Spinal cord (tissue), 10 donors: ENCODE data around the gene BRICD5. TPM values are rescaled to one million over a fixed set of nuclear protein-coding genes. Genes with fewer than 3 reads are reported as not detected.
A peak's percentile ranks its signal among the peaks of the same experiment; 100 is the strongest.

ENCODE experiments used
- DNase-seq, 6 donors: peaks; one replicate each; pipeline versions ENCODE4 v3.0.0 to v3.0.0-alpha.2; 2013 to 2015; ENCODE audit warnings: low spot score in 6 of 6, low read depth in 4 of 6
- H3K27ac ChIP-seq: one replicate; pipeline ENCODE4 v1.5.1; 2013; ENCODE audit warnings: low read depth, low read length, control low read depth
- H3K27me3 ChIP-seq: one replicate; pipeline ENCODE4 v1.6.1; 2013; ENCODE audit warnings: low read length; ENCODE audit not compliant: control insufficient read depth, insufficient read depth
- H3K36me3 ChIP-seq: one replicate; pipeline ENCODE4 v1.6.1; 2013; ENCODE audit warnings: low read length; ENCODE audit not compliant: control insufficient read depth, insufficient read depth
- H3K4me1 ChIP-seq: one replicate; pipeline ENCODE4 v1.6.1; 2013; ENCODE audit warnings: low read length; ENCODE audit not compliant: control insufficient read depth, insufficient read depth
- H3K4me3 ChIP-seq: one replicate; pipeline ENCODE4 v1.5.1; 2013; ENCODE audit warnings: low read depth, low read length, control low read depth
- H3K9me3 ChIP-seq: one replicate; pipeline ENCODE4 v1.6.1; 2013; ENCODE audit warnings: low read length; ENCODE audit not compliant: control insufficient read depth, insufficient read depth
- WGBS: methylation state at CpG from one replicate; pipeline ENCODE4 v1.1.5; 2013; ENCODE audit warnings: missing lambda C conversion rate; ENCODE audit not compliant: insufficient coverage; 5-methylcytosine and 5-hydroxymethylcytosine counted together
- polyA plus RNA-seq, 2 donors: library from polyadenylated mRNA; unstranded; fragments of 120-200 nt; gene quantifications; one replicate each; pipeline ENCODE4 v1.2.1, GENCODE V29; 2013; ENCODE audit not compliant: insufficient read length in 2 of 2
- total RNA-seq, 2 donors: library from RNA; depleted of rRNA in 1 of 2; stranded (reverse); fragments of 120-200 nt in 1 of 2; fragments of >200 nt in 1 of 2; gene quantifications; one replicate each; pipeline versions ENCODE4 v1.2.3 to v1.2.4, GENCODE V29; 2013 to 2014
- donor health status: healthy.

Gene BRICD5
- total and polyA plus RNA-seq, 4 donors = 5.2 to 30.5 (median 17.5) TPM

GRCh38 chr16:2209258-2210008 is 1.2 kb downstream of the BRICD5 start:
- Histone ChIP-seq H3K4me3 (no peak overlapping the region), H3K27ac (no peak overlapping the region), H3K4me1 (peaks cover 58% of the 10 kb centered on the region), H3K36me3 (peaks cover 73% of the 10 kb centered on the region), H3K9me3 (no peaks in the 10 kb centered on the region), H3K27me3 (no peaks in the 10 kb centered on the region)
- 73% methylated on average over 25 of the region's 29 CpGs for WGBS
- no peak for DNase-seq

GRCh38 chr16:2208772-2209171 is 1.9 kb downstream of the BRICD5 start:
- H3K4me1 ChIP-seq = peaks cover 57% of the 10 kb centered on the region
- no peak for DNase-seq
- H3K36me3 ChIP-seq = peaks cover 73% of the 10 kb centered on the region
- H3K27me3 ChIP-seq = no peaks in the 10 kb centered on the region
- no peaks in the 10 kb centered on the region for H3K9me3 ChIP-seq
- H3K27ac ChIP-seq = no peak overlapping the region
- H3K4me3 ChIP-seq = no peak overlapping the region
- 93% methylated on average over 9 of the region's 9 CpGs for WGBS

GRCh38 chr16:2208308-2208707 is 2.4 kb downstream of the BRICD5 start:
- H3K4me1 ChIP-seq = peaks cover 53% of the 10 kb centered on the region
- H3K27ac ChIP-seq = no peak overlapping the region
- peaks cover 73% of the 10 kb centered on the region for H3K36me3 ChIP-seq
- H3K4me3 ChIP-seq = no peak overlapping the region
- DNase-seq = no peak
- no peaks in the 10 kb centered on the region for H3K9me3 ChIP-seq
- WGBS = 76% methylated on average over 22 of the region's 23 CpGs
- H3K27me3 ChIP-seq = no peaks in the 10 kb centered on the region

GRCh38 chr16:2207872-2208271 is 2.8 kb downstream of the BRICD5 start:
- H3K27me3 ChIP-seq = no peaks in the 10 kb centered on the region
- H3K4me1 ChIP-seq = peaks cover 48% of the 10 kb centered on the region
- H3K36me3 ChIP-seq = peaks cover 68% of the 10 kb centered on the region
- H3K9me3 ChIP-seq = no peaks in the 10 kb centered on the region
- whole genome bisulfite sequencing = 96% methylated on average over 9 of the region's 9 CpGs
- no peak for DNase-seq
- H3K27ac ChIP-seq = no peak overlapping the region
- H3K4me3 ChIP-seq = no peak overlapping the region

- WGBS = 89% methylated on average over 20 of the region's 23 CpGs
- Histone ChIP-seq H3K27me3 (no peaks in the 10 kb centered on the region), H3K4me1 (peaks cover 39% of the 10 kb centered on the region), H3K27ac (no peak overlapping the region), H3K36me3 (peaks cover 59% of the 10 kb centered on the region), H3K9me3 (no peaks in the 10 kb centered on the region), H3K4me3 (no peak overlapping the region)
- DNase-seq = no peak
Measured at GRCh38 chr16:2206780-2207433, 3.8 kb downstream of the BRICD5 start.

- 90% methylated on average over 13 of the region's 18 CpGs for WGBS
- DNase-seq = no peak
- Histone ChIP-seq H3K36me3 (peaks cover 54% of the 10 kb centered on the region), H3K9me3 (no peaks in the 10 kb centered on the region), H3K27ac (no peak overlapping the region), H3K4me3 (peak overlapping the region; percentile 90), H3K27me3 (no peaks in the 10 kb centered on the region), H3K4me1 (peaks cover 37% of the 10 kb centered on the region)
Measured at GRCh38 chr16:2206420-2206779, 4.3 kb downstream of the BRICD5 start.

- WGBS = 12% methylated on average over 16 of the region's 16 CpGs
- peak overlapping the region; percentile 57 for H3K27ac ChIP-seq
- no peaks in the 10 kb centered on the region for H3K27me3 ChIP-seq
Measured at GRCh38 chr16:2205967-2206313, 4.7 kb downstream of the BRICD5 start.

GRCh38 chr16:2205104-2205966 is 5.3 kb downstream of the BRICD5 start, which contains the start of gene MLST8:
MLST8 (plus strand) TSS chr16:2205454; CDS start chr16:2206086, 632 bp downstream.
- WGBS = under 1% methylated on average over 89 of the region's 93 CpGs

More at GRCh38 chr16:2205967-2206313, 4.7 kb downstream of the BRICD5 start:
- H3K9me3 ChIP-seq = no peaks in the 10 kb centered on the region
- peaks cover 37% of the 10 kb centered on the region for H3K4me1 ChIP-seq
- peak overlapping the region; percentile 90 for H3K4me3 ChIP-seq
- peaks cover 49% of the 10 kb centered on the region for H3K36me3 ChIP-seq
- no peak for DNase-seq

GRCh38 chr16:2204416-2205103 is 6.1 kb downstream of the BRICD5 start:
- peaks cover 35% of the 10 kb centered on the region for H3K36me3 ChIP-seq
- no peaks in the 10 kb centered on the region for H3K27me3 ChIP-seq
- no peaks in the 10 kb centered on the region for H3K9me3 ChIP-seq
- H3K4me1 ChIP-seq = peaks cover 28% of the 10 kb centered on the region
- 88% methylated on average over 9 of the region's 13 CpGs for WGBS
- no peak for DNase-seq
- peak overlapping the region; percentile 90 for H3K4me3 ChIP-seq
- H3K27ac ChIP-seq = peak overlapping the region; percentile 95

More at GRCh38 chr16:2205104-2205966, 5.3 kb downstream of the BRICD5 start, which contains the start of gene MLST8:
- Histone ChIP-seq H3K27ac (peak within 1 kb of the TSS; percentile 95), H3K36me3 (peaks cover 43% of the 10 kb centered on the region), H3K4me3 (peak within 1 kb of the TSS; percentile 90), H3K4me1 (peaks cover 30% of the 10 kb centered on the region), H3K9me3 (no peaks in the 10 kb centered on the region), H3K27me3 (no peaks in the 10 kb centered on the region)
- peak; percentile 78 to 97 (median 83) for DNase-seq
